ENCODE data around the gene ECHS1.
"Not testable (repeated sequence)": the region's sequence is repeated elsewhere in the genome, so short reads cannot be mapped to it uniquely, and the experiment has no call there.

Gene ECHS1

GRCh38 chr10:133337370-133337725, 35.8 kb downstream of the ECHS1 start:
- no peak for DNase-seq

DNA sequence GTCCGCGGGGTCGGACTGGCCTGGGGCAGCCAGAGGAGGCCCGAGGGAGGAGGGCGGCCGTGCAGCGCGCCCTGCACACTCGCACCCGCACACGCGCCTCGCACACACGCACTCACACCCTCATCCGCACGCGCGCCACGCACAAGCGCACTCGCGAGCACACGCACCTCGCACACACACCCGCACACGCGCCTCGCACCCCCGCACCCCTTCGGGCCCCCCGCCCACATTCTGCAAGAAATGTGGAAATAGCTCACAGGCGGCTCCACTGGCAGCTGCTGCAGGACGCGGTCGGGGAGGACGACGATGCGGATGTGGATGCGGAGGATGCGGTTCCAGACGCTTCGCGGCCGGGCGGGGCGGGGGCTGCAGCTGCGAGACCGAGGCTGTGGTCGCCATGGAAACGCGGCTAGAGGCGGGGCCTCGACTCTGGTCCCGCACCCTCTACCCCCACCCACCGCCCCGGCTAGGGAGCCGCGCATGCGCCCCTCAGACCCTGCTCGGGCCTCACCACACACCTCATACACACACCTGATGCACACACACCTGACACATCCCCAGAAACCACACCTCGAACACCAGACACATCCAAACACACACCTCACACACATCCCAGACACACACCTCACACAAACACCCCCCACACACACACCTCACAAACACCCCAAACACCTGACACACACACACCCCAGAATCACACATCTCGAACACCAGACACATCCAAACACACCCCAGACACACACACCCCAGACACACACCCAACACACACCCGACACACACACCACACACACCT, 36.4 kb downstream of the ECHS1 start, which contains the start of gene CALY:
CALY (minus strand) TSS at position 320 of the 793 bp plus-strand sequence. CDS start 7,907 bp downstream, outside the sequence.
- DNase-seq, result no peak

DNA sequence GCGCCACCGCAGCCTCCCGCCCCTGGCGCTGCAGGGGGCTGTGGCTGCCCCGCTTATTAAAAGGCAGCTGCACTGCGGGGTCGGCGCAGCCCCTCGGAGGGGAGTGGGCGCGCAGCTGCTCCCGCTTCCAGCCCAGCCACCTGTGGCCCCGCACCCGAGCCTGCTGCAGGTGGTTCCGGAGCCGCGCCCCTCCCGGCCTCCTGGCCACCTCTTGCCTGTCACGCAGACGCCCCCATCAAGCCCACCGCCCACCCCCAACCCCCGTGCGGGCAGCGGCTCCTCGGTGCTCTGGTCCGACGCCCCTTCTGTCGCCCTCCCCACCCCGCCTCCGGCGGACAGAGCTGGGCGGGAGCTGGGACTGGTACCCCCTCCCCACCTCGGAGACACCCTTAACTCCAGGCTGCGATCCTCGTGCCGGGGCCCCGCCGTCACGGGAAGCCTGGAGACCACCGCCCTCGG, 37.0 kb downstream of the ECHS1 start:
- DNase-seq, result no peak

- no peak for DNase-seq
Measured at GRCh38 chr10:133335246-133336117, 37.7 kb downstream of the ECHS1 start.

- DNase-seq, result no peak
Measured at GRCh38 chr10:133334503-133335245, 38.5 kb downstream of the ECHS1 start.

GRCh38 chr10:133332936-133333699, 40.0 kb downstream of the ECHS1 start:
- no peak for DNase-seq

DNA sequence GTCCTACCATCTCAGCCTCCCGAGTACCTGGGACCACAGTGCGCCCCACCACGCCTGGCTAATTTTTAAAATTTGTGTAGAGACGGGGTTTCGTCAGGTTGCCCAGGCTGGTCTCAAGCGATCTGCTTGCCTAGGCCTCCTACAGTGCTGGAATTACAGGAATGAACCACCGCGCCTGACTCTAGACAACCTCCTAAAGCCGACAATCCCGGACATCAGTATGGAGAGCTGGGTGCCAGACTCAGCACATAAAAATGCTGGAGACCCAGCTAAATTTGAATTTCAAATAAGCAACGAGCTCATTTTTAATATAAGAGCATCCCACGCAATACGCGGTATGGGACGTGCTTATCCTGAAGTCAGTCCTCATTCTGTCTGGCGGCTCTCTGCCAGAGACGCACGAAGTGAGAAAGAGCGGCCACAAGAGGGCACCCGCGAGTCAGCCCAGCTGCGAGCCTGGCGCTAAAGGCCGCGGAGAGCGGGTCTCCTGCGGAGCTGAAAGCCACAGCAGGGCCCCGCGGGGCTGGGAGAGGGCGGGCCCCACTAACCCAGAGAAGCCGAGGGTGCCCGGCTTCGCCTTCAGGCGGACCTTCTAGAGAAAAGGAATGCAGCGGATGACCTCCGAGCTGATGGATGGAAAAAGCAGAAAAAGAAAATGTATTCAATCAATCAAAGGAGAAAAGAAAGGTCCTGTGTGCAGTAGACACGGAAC, 43.5 kb downstream of the ECHS1 start:
- DNase-seq, result peak; percentile 69

DNA sequence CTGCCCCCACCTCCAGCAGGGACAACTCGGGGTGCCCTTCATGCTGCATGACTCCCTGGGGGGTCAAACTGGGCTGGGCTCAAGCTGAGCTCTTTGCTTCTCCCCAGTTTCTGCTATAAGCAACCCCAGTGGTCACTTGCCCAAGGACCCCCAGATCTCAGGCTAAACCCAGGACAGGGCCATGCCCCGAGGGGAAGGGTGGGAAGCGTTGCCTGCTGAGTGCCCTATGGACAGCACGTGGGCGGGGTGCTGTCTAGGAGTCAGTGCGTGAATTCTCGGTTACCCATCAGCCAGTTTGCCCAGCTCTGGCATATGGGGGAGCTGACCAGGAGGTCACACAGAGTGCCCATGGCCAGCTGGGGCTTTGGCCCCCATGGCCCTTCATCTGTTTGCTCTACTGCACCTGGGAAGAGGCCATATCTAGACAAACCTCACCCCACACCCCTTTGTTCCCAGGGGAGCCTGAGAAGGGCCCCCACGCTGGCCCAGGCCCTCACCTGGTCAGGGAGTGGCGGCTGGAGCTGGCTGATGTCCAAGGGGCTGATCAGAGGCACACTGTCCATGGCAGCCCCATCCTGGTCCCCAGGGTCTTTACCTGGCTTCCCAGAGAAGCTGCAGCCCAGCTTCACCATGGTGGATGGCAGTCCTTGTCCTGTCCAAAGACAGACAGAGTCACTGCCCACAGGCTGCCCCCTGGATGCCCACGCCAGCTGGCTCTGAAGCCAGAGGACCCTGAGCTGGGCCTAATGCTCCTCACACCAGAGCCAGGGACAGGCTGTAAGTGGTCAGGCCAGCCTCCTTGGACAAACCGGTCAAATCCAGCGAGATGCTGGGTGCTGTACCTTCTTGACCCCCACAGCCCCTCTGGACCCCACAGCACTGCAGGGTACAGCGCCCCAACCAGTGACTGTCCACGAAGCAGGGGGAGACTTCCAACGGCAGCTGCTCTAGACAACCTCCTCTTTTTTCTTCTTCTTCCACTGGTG, 44.5 kb downstream of the ECHS1 start:
- no peak for DNase-seq

- DNase-seq, result no peak
Measured at GRCh38 chr10:133327651-133328357, 45.4 kb downstream of the ECHS1 start.

DNA sequence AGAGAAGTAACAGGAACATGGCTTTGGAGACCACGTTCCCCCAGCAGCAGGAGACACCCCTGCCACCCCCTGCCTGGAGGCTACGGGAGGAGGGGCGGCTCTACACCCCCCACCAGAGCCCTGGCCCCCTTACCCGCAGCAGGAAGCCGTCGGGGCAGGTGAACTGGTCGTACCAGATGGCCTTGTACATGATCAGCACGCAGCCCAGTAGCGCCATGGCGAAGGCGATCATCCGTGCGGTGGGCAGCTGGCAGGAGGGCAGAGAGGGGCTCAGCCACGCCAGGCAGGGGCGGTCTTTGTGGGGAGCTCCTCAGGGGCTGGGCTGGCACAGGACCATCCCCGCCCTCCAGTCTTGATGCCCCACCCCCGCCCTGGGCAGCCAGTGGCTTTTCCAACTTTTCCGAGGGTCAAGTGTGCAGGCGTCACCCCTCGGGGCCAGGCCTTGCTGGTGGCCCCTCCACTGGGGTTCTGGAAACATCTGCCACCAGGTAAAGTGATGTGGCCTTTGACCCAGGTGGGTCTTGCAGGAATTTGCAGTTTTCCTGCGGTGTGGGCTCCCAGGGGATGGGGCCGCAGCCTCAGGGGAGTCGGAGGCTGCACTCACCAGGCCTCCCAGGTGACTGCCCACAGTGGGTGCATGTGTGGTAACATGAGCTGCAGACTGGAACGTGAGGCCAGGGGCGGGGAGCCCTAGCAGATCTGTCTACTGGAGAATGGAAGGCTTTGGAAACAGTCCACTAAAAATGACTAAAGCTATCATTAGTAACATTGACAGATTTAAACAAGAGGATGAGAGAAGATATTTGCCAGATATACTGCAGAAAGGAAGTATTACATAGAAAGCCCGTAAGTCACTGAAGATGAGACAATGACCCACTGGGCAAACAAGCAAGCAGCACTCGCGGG, 46.2 kb downstream of the ECHS1 start:
- DNase-seq, result no peak

- peak; percentile 4 for DNase-seq
Measured at GRCh38 chr10:133326223-133326551, 47.0 kb downstream of the ECHS1 start.

GRCh38 chr10:133325440-133326222, 47.5 kb downstream of the ECHS1 start:
- no peak for DNase-seq

DNA sequence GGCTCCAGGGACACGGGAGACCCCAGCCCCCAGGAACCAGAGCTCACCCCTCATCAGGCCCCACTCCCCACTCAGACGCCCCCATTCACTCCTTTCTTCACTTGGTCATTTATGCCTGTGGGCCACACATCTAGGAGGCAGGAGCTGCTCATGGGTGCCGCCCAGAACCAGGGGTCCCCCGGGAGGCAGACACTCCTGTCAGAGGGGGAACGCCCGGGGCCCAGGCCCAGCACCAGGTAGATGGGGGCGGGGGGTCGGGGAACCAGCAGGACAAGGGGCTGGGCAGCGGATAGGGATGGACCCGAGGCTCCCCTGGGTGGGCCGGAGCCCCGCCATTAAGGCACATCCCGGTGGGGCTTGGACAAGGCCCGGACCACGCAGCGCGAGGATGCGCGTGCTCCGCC, 48.3 kb downstream of the ECHS1 start:
- DNase-seq, result no peak

DNA sequence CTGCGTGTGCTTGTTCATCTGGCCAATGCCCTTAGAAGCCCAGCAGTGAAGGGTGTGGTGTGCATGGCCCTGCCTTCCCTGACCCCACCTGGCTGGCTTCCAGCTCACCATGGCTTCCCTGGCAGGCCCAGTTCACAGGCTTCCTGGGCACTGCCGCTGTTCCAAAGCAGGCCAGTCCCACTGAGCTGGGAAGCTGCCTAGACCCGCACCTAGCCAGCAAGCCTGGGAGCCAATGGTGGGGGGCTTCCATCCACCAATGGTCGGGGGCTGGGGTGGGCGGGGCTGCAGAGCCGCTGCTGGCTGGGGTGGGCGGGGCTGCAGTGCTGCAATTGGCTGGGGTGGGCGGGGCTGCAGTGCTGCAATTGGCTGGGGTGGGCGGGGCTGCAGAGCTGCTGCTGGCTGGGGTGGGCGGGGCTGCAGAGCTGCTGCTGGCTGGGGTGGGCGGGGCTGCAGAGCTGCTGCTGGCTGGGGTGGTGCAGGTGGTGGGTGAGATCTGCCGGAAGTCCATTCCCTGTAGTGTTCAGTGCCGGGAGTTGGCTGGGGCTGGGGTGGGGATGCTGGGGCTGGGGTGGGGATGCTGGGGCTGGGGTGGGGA, 48.9 kb downstream of the ECHS1 start:
- DNase-seq, result peak; percentile 69

GRCh38 chr10:133322064-133322709, 51.0 kb downstream of the ECHS1 start:
- DNase-seq, result not testable (repeated sequence)

GRCh38 chr10:133320852-133321422, 52.2 kb downstream of the ECHS1 start:
- not testable (repeated sequence) for DNase-seq

Measured in NCI-H2227 treated with DMSO at 0.1 percent for 48 hours (cell line).